Embryonic facial prominence (tissue), 1 donor: ENCODE measurements around the gene GABARAPL1.
A peak's percentile ranks its signal among the peaks of the same experiment; 100 is the strongest.
"Not testable (repeated sequence)": the region's sequence is repeated elsewhere in the genome, so short reads cannot be mapped to it uniquely, and the experiment has no call there.

Experiments
- DNase-seq: peaks from one replicate; pipeline ENCODE4 v3.0.0-alpha.2; 2016; ENCODE audit errors: extremely low spot score

Gene GABARAPL1

DNA sequence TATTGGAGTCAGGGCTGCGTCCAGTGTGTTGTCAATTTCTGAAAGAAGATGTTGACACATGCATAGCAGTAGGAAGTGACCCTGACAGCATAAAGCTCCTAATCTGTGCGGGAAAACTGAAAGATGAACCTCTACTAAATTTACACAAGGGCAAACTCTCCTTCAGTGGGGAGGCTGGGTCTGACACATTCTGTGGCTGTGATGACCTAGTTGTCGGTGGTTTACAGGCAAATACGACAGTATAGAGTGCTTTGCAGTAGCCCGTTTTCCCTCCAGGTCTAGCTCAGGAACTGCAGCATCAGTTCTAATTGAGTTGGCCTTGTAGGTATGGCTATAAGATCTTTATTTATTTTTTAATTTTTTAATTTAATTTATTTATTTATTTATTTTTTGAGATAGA, 14.8 kb upstream of the GABARAPL1 start:
- no peak for DNase-seq

- not testable (repeated sequence) for DNase-seq
These were observed 8.2 kb upstream of the GABARAPL1 start for GRCh38 chr12:10204495-10204894.

DNA sequence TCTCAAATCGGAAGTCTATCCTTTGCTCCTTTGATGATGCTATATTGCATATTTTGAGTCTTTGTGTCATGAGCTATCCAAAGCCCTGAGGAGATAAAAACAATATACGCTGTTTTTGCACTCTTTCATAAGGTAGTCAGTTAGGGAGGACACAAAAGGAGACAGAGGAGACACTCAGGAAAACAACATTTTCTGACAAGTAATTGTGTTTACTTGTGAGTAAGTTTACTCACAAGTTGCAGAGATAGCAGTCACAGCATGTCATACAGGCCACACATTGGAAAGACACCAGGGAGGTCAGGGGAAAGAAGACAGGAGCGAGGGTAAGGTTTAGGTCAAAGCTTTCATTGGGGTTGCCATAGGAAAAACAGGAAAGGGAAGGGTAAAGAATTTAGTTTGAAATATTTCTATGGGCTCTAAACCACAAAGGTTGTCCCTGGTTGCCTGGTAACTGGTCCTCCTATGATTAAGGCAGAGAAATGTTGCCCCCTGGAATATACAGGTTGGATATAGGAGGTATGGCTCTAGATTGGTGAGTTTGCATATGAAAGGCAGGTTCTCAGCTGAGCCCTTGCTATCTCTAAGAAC, 7.4 kb upstream of the GABARAPL1 start:
- DNase-seq, result no peak

- no peak for DNase-seq
These were observed 5.5 kb upstream of the GABARAPL1 start for GRCh38 chr12:10207136-10207535.

DNA sequence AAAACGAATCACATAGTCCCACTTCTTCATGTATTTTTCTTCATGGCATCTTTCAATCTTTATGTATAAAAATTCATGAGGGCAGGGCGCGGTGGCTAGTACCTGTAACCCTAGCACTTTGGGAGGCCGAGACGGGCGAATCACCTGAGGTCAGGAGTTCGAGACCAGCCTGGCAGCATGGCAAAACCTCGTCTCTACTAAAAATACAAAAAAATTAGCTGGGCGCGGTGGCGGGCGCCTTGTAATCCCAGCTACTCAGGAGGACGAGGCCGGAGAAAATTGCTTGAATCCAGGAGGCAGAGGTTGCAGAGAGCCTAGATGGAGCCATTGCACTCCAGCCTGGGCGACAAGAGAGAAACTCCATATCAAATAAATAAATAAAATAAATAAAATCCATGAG, 2.5 kb upstream of the GABARAPL1 start:
- DNase-seq, result no peak

DNA sequence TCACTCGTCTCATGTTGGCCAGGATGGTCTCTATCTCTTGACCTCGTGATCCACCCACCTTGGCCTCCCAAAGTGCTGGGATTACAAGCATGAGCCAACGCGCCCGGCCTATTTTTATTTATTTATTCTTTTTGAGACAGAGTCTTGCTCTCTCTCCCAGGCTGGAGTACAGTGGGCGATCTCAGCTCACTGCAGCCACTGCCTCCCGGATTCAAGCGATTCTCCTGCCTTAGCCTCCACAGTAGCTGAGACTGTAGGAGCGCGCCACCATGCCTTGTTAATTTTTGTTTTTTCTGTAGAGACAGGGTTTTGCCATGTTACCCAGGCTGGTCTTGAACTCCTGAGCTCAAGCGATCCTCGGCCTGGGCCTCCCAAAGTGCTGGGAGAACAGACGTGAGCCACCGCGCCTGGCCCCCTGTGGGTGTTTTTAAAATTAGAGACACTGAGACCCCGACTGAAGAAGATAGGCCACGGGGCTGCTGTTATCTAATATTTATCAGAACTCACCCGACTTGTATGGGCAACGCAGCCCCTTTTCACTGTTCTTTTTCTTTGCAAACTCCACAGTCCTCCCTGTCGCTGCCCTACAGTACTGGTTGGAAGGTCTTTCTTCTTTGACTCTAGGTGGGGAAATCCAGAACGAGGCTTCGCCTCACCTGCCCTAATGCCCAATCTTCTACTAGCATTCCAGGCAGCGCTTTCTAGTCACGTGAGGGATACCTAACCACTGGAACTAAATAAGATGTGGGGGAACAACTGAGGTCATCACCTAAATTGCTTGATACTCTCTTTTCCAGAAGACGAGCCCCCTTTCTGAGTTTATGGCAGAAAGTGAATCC, 1.4 kb upstream of the GABARAPL1 start:
- DNase-seq, result no peak

DNA sequence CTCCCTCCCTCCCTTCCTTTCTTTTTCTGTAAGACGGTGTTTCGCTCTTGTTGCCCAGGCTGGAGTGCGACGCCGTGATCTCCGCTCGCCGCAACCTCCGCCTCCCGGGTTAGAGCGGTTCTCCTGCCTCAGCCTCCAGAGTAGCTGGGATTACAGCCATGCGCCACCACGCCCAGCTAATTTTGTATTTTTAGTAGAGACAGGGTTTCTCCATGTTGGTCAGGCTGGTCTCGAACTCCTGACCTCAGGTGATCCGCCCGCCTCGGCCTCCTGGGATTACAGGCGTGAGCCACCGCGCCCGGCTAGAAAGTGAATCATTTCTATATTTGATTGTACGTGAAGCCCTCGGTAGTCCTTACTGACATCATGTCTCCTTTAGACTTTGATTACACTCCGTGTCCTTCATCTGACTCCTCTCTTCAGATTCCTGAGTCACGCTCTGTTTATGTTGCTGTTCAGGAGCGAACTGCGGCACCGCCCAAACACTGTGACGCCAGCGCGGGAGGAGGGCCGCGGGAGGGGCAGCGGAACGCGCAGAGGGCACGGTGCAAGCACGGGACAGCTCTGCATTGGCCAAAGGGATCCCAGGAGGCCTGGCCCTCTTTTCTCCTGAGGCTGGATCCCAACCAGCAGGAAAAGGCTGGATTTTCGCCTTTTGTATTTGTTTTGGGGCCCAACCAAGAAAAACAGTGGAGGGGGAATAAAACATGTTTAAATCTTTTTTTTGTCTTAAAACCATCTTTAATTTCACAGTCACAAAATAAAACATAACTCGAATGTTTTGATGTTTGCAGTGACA, 538 bp upstream of the GABARAPL1 start:
- DNase-seq, result peak; percentile 93

- peak; percentile 76 for DNase-seq
These were observed 775 bp downstream of the GABARAPL1 start for GRCh38 chr12:10213168-10214135.

- DNase-seq, result no peak
These were observed 1.6 kb downstream of the GABARAPL1 start for GRCh38 chr12:10214136-10214894.

- no peak for DNase-seq
These were observed 2.2 kb downstream of the GABARAPL1 start for GRCh38 chr12:10214895-10215267.

GRCh38 chr12:10215436-10215835, 2.8 kb downstream of the GABARAPL1 start:
- no peak for DNase-seq

- not testable (repeated sequence) for DNase-seq
These were observed 3.3 kb downstream of the GABARAPL1 start for GRCh38 chr12:10215946-10216345.

- no peak for DNase-seq
These were observed 5.3 kb downstream of the GABARAPL1 start for GRCh38 chr12:10218021-10218420.

DNA sequence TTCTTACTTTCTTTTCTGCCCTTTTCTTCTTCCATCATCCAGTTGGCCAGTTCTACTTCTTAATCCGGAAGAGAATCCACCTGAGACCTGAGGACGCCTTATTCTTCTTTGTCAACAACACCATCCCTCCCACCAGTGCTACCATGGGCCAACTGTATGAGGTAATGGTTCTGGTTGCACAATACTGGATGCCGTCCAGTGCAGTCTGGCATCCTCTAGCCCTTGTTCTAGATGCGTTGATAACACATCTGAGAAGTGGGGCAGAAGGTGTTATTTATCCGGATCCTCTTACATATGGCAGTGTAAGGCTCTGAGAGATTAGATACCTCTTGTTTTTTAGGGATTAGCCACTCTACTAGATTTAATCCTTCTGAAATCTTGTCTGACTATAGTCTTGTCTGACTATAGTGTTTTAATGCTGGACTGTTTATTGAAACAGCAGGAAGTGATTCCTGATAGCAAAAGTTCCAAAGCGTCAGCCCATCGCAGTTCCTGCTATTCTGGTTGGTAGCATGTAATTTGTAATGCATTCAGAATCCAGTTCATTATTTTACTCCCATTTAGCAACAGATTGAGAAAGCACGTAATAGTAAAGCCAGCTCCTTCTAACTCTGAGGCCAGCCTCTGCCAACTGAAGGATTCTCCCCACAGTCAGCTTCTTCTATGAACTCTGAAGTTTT, 7.9 kb downstream of the GABARAPL1 start:
- DNase-seq, result no peak

- DNase-seq, result no peak
These were observed 9.2 kb downstream of the GABARAPL1 start for GRCh38 chr12:10221846-10222245.

- no peak for DNase-seq
These were observed 10.5 kb downstream of the GABARAPL1 start for GRCh38 chr12:10223208-10223607.

GRCh38 chr12:10225426-10225825, 12.7 kb downstream of the GABARAPL1 start:
- not testable (repeated sequence) for DNase-seq

- DNase-seq, result no peak
These were observed 13.4 kb downstream of the GABARAPL1 start for GRCh38 chr12:10226086-10226485.

- no peak for DNase-seq
These were observed 14.1 kb downstream of the GABARAPL1 start for GRCh38 chr12:10226731-10227130.

DNA sequence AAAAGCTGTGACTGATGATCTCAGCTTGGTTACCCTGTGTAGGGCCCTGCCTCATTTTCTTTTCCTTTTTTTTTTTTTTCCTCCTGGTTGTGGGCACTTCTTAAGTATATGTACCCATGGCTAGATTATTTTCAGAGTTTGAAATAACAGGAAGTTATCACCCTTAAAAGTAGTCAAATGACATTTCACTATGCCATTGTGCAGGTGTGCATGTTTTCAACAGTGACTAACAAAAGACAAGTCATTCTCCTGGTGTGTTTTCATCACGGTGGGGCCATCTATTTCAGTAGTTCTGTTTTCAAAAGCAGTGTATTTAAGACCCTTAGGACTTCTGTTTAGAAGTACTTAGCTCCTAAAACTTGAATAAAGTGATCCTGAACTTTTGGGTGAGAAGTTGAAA, 15.0 kb downstream of the GABARAPL1 start:
- DNase-seq, result no peak
